HG03571 (cell line): ENCODE results near the gene CBX3.
"Not testable (repeated sequence)": the region's sequence is repeated elsewhere in the genome, so short reads cannot be mapped to it uniquely, and the experiment has no call there.

Source experiments
- ATAC-seq: cut with Tn5 transposase; IDR thresholded peaks from one replicate; pipeline ENCODE4 v1.9.1; 2021; ENCODE audit not compliant: unreplicated experiment

Gene CBX3

DNA sequence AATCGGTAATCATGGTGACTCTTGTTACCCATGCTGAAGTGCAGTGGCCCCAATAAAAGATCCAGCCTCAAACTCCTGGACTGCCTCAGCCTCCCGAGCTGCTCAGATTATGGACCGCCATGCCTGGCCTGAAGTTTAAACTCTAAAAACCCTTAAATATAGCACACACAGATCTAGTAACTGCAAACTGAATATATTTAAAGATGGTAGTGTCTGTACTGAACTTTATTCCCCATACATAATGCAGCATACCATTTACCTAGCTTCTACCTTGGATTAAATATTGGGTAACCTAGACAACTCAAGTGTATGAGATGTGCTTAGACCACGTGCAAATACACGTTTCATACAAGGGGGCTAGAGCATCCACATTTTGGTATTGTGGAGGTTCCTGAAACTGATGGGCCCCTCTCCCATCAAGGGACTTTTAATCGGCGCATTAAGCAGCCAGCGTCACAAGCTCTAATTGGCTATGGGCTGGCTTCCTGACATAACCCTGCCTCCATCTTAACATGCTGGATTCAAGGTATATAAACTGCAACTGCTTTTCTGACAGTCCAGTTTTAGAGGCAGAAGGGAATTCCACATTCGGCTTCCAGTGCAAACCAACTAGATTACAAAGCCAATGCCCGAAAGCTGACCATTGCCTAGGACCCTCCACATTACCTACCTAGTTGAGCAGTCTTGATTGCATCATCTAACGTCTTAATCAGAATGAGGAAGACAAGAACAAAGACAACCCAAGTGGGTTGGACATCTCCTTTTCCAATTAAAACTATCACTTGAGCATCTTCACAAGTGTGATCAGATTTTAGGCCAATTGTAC lies 14.0 kb upstream of the CBX3 start:
- no peak for ATAC-seq

DNA sequence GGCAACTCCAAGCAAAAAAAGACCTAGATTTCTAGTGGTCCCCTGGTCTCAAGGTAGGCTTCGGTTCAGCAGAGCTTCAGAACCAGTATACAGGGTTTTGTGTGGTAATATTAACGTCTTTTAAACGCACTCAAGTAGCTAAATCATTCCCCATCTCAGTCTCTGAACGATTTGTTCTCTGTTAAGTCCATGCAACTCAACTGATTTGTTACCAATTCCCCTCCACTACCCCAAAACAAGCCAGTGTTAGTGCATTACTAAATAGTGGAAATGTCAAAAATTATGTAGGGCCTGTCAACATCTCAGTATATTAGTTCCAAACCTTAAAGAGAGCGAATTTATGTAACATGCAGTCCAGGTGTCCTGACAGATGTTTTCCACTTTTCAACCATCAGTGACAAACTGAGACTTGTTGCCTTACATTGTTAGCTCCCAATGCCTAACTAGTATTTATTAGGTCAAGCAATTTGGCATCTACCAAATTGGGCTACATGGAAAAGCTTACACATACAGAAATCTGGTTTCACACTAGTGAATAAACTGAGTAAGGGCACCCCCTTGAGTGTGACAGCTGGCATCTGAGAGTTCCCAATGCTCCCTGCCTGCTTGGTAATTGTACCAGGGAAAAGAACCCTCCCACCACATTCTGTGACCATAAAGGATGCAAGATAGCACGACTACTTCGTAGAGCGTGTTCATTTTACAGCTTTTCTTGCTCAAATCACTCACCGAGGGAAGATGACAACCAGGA lies 13.2 kb upstream of the CBX3 start:
- ATAC-seq = no peak

DNA sequence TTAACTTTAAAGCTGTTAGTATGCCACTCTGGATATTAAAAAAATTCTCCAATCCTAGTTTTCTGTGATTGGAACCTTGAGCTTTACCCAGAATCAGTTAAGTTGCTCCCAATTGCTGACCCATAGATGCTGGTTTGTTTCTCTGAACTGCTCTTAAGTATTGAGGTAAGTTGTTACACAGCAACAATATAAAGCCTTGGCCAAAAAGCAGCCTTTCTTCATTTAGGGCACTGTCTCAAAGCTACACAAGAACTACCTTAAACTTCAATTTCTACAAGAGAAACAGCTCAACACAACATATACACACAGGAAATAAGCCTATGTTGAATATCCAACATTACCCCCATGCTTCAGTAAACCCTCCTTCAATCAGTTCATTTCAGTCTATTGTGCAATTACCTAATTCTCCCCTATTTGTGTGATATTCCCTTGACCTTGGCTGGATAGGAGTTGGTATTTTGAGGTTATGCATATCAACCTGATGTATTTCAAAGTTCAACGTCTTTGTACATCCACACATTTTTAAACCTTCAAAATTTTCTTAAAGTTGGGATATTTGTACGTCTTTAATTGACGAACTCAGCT lies 12.5 kb upstream of the CBX3 start:
- no peak for ATAC-seq

- no peak for ATAC-seq
These were observed 11.8 kb upstream of the CBX3 start for GRCh38 chr7:26189697-26190096.

- no peak for ATAC-seq
These were observed 11.1 kb upstream of the CBX3 start for GRCh38 chr7:26190417-26190869.

- ATAC-seq = no peak
These were observed 10.1 kb upstream of the CBX3 start for GRCh38 chr7:26191233-26191973.

DNA sequence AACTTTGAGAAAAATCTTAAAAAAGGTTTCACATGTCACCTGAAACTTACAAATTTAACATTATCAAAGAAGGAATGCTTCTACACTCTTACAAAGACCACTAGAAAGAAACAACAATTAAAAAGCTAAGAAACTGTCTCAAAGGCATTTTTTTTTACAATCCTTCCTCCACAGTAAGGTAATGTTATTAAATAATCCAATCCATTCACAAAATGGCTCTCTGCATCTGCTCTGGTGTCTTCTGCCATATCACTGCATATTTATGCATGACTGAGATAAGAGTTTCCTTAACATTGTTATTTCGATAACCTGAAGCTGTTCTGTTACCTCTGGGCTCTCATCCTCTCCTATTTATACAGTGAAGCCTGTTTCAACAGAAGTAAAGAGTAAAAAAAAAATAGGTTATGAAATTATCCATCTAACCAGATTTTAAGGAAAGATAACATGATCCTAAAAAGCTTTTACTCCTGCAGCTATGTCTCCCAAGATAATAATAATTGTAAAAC lies 9.5 kb upstream of the CBX3 start:
- ATAC-seq = no peak

- no peak for ATAC-seq
These were observed 9.0 kb upstream of the CBX3 start for GRCh38 chr7:26192485-26193087.

DNA sequence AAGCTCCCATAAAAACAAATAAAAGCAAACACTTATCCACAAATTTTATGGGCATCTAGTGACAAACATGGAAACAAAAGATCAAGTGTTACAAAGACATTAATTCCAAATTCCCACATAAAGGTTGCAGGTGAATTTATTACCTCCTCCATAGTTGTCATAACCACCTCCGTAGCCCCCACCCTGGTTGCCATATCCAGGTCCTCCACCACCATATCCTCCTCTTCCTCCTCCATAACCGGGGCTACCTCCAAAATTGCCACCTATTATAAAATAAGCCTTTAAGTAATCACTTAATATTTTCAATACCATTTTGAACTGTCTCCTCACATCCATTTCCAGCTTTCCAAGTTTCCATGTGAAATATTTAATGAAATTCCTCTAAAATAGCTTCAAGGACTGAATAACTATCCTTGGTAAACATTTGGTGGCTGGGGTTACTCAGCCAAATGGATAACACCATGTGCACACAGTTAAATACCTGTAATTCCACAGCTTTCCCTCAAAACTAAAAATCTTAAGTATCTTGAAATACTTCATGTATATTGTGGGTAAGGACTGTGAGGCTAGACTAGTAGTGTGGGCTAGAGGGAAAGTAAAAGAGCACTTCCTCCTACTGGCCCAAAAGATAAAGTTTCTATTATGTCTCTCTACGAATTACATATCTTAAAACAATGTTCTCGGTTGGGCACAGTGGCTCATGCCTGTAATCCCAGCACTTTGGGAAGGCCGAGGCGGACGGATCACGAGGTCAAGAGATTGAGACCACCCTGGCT lies 7.9 kb upstream of the CBX3 start:
- ATAC-seq = no peak

DNA sequence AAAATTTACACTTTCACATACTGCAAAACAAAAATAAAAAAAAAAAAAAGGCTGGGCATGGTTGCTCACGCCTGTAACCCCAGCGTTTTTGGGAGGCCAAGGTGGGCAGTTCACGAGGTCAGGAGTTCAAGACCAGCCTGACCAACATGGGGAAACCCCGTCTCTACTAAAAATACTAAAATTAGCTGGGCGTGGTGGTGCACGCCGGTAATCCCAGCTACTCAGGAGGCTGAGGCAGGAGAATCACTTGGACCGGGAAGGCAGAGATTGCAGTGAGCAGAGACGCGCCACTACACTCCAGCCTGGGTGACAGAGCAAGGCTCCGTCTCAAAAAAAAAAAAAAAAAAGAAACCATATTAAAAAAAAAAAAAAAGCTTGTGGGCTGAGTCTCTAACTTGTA lies 6.8 kb upstream of the CBX3 start:
- ATAC-seq = not testable (repeated sequence)

GRCh38 chr7:26195182-26195581 lies 6.4 kb upstream of the CBX3 start:
- no peak for ATAC-seq

DNA sequence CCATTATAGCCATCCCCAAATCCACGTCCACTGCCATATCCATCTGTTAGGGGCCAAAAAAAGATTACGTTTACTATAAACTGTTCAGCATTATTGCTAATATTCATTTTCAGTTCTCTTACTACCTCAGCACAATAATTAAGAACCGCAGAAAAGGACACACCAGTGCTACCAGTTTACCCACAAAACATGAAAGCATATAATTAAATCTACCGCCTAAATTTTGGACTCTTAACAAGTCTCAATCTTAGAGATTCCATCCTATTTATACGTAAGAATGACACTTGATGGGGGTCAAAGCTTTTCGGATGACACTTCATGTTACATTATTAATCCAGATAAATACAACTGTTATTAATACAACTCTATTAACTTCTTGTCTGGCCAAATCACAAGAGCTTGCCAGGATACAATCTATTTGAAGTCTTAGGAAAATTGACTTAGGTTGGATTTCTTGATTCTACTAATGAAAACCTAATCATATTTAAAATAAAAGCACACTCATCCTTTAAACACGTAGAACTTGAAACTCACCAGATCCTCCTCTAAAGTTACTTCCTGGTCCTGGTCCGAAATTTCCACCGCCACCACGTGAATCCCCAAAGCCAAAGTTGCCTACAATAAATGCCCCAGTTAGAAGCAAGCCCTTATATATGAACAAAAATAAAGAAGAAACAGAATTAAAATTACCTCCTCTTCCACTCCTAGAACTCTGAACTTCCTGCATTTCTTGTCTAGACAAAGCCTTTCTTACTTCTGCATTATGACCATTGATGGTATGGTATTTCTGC lies 5.5 kb upstream of the CBX3 start:
- ATAC-seq = no peak

GRCh38 chr7:26197153-26198115 lies 4.1 kb upstream of the CBX3 start:
- ATAC-seq = no peak

DNA sequence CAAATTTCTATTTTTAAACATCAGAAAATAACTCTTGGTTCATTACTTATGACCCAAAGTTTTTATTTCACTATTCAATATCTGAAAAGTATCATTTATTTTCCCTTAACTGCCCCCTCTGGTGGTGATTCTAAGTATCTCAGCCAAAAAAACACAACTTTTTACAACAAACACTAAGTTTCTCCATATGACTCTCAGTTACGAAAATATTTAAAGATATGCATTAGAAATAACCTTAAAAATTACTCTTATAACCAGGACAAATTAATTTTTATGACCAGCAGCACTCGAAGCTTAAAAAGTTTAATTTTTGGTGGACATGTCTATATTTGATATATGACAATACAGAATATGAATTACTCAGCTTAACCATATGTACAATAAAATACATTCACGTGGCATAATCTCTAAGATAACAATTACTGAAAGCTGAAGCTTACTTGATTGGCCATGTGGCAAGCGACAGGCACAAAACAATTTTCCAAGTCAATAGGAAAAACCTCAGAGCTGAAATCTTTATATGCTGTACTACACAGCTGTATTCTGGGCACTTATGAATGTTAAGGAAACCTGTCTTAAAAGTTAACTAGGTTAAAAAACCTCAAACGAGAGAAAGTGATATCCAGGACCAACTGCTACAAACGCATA lies 3.3 kb upstream of the CBX3 start:
- ATAC-seq = no peak

DNA sequence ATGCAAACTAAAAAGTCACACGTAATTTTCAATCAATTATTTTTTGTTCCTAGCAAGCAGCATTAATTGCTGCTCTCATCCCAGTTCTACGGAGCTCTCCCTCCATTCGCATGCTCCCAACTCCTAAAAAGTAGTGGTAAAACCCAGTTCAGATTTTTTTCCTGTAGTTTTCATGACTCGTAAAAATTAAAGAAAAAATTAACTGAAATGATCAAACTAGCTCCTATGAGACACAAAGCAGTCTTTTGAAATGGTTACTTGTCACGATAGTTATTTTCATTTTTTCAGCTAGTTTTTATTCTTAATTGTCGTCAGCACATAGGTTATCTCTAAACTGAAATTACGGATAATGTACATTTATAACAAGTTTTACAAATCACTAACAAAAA lies 2.8 kb upstream of the CBX3 start:
- ATAC-seq = no peak

DNA sequence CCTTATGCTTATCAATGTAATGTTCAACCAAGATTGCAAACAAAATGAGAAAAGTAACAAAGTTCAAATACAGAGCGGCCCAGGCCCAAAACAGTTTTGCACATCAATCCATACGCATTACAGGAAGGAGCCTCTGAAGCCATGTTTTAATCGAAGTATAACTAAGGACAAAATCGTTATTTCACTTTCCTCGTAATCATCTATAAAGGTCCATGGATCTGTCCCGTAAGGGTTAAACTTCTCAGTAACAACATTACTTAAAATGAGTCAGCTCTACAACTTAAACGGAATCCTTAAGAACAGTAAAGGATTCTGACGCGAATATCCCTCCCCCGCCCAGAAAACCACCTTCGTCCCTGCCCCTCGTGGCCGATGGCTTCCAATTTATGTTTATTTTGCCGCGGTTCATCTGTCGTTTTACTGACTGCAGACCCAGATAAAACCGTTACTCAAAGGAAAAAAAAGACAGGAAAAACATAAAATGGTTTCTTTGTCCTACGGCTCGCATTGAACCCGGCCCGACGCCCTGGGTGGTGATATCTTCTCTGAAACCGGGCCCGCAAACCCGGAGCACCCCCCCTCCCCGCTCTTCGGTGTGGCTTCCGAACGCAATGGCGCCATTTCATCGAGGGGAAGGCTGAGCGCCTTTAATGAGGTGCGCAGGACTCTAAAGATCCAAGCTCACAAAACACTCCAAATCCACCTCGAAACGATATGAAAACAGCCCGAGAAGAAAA lies 2.1 kb upstream of the CBX3 start:
- ATAC-seq = no peak

- peak; percentile 6 for ATAC-seq
These were observed 1.5 kb upstream of the CBX3 start for GRCh38 chr7:26200038-26200443.
